HepG2 (cell line): ENCODE data around the gene PLCG2. TPM values are rescaled to one million over a fixed set of nuclear protein-coding genes. Genes with fewer than 3 reads are reported as not detected.

ENCODE experiments used
- ATAC-seq: fragments of 200-7000 bp; cut with Tn5 transposase; 3 replicates; pipeline ENCODE4 v1.9.1; 2020; ENCODE audit warnings: mild to moderate bottlenecking, moderate library complexity
- BruUV-seq: library from RNA; stranded (reverse); fragments of 400-500 nt; replicated peaks from 2 replicates; lab custom pipeline; 2021; lab: Mats Ljungman, UMichigan
- CTCF ChIA-PET: fragments of 300-600 bp; formaldehyde crosslinking; extraction: SDS; loops from one replicate; lab custom pipeline; 2021; ENCODE audit warnings: low total read pairs, inconsistent platforms, low intra/inter-chr PET ratio; lab: Yijun Ruan, JAX
- POLR2A ChIA-PET: fragments of 350-600 bp; sonication (Branson Sonifier 250); formaldehyde crosslinking; loops from one replicate; lab custom pipeline; 2020; ENCODE audit warnings: antibody characterized with exemption, inconsistent platforms; lab: Yijun Ruan, JAX
- DNase-seq: peaks from one replicate; pipeline ENCODE4 v3.0.0-alpha.2; 2015; ENCODE audit warnings: low spot score
- FAIRE-seq: peaks from 3 replicates; lab custom pipeline; 2011; peaks lifted over from hg19 to GRCh38; lab: Jason Lieb, UNC
- H2AFZ ChIP-seq: one replicate; pipeline ENCODE4 v1.6.1; 2011; ENCODE audit warnings: low read length, inconsistent platforms
- H3K27ac ChIP-seq: fragments of 300-600 bp; 3 replicates; pipeline ENCODE4 v1.8.0; 2011; ENCODE audit warnings: mixed run types, mild to moderate bottlenecking, mixed read lengths, low read length, inconsistent platforms; ENCODE audit not compliant: insufficient read depth; ENCODE audit errors: extremely low read length
- H3K27me3 ChIP-seq, 2 experiments: fragments of 200-600 bp in 1 of 2; 2 replicates in 1 of 2; 3 replicates in 1 of 2; pipeline versions ENCODE4 v1.6.0 to v1.8.0; 2011; ENCODE audit warnings: low read length in 2 of 2, mild to moderate bottlenecking in 2 of 2, moderate library complexity in 2 of 2, inconsistent platforms in 1 of 2; ENCODE audit not compliant: insufficient read depth in 2 of 2, control insufficient read depth in 1 of 2
- H3K36me3 ChIP-seq, 2 experiments: fragments of 200-600 bp in 1 of 2; replicated peaks in 1 of 2; 2 replicates in 1 of 2; 3 replicates in 1 of 2; pipeline versions ENCODE4 v1.5.1 to v1.8.0; 2011; ENCODE audit warnings: low read length in 2 of 2, inconsistent platforms in 1 of 2; ENCODE audit not compliant: insufficient read depth in 2 of 2, control insufficient read depth in 1 of 2
- H3K4me1 ChIP-seq: 2 replicates; pipeline ENCODE4 v1.5.1; 2012; ENCODE audit warnings: low read length, inconsistent platforms; ENCODE audit not compliant: insufficient read depth
- H3K4me2 ChIP-seq: 2 replicates; pipeline ENCODE4 v1.6.0; 2011; ENCODE audit warnings: low read depth, low read length, inconsistent platforms
- H3K4me3 ChIP-seq, 3 experiments: fragments of 200-600 bp in 1 of 3; sonication (generic), shearing (Covaris generic) in 1 of 3; replicated peaks in 1 of 3; 2 replicates each; pipeline ENCODE4 v1.5.1; 2011 to 2016; ENCODE audit warnings: low read length in 3 of 3, inconsistent platforms in 2 of 3, low read depth in 2 of 3, mild to moderate bottlenecking in 2 of 3, control low read depth in 1 of 3, mixed read lengths in 1 of 3; ENCODE audit not compliant: insufficient read depth in 1 of 3
- H3K79me2 ChIP-seq: one replicate; pipeline ENCODE4 v1.6.1; 2011; ENCODE audit warnings: low read length, inconsistent platforms; ENCODE audit not compliant: insufficient read depth
- H3K9ac ChIP-seq: 2 replicates; pipeline ENCODE4 v1.6.0; 2011; ENCODE audit warnings: mild to moderate bottlenecking, low read depth, low read length, inconsistent platforms; ENCODE audit not compliant: insufficient read depth
- H3K9me3 ChIP-seq: 2 replicates; pipeline ENCODE4 v1.5.1; 2012; ENCODE audit warnings: mild to moderate bottlenecking, low read length
- H4K20me1 ChIP-seq: 2 replicates; pipeline ENCODE4 v1.6.0; 2011; ENCODE audit warnings: inconsistent platforms, mild to moderate bottlenecking, low read length, moderate library complexity; ENCODE audit not compliant: insufficient read depth
- E2F2 ChIP-seq: sonication (generic); formaldehyde crosslinking; IDR thresholded peaks from 2 replicates; pipeline ENCODE4 v1.4.0; 2020; ENCODE audit warnings: missing genetic modification reagents, borderline replicate concordance
- FOXO1 ChIP-seq: sonication (generic); formaldehyde crosslinking; IDR thresholded peaks from 2 replicates; pipeline ENCODE4 v1.4.0; 2020; ENCODE audit warnings: missing genetic modification reagents
- GPN1 ChIP-seq: sonication (generic); formaldehyde crosslinking; IDR thresholded peaks from 2 replicates; pipeline ENCODE4 v1.5.1; 2020; ENCODE audit warnings: missing genetic modification reagents, borderline replicate concordance
- HNF4G ChIP-seq, 2 experiments: sonication (generic) in 1 of 2; formaldehyde crosslinking in 1 of 2; IDR thresholded peaks; 2 replicates each; pipeline versions ENCODE4 v1.4.0 to v1.6.1; 2011 to 2020; ENCODE audit warnings: borderline replicate concordance in 2 of 2, low read depth in 2 of 2, mild to moderate bottlenecking in 2 of 2, low read length in 1 of 2, missing genetic modification reagents in 1 of 2, moderate library complexity in 1 of 2
- IRX3 ChIP-seq: sonication (generic); formaldehyde crosslinking; IDR thresholded peaks from 2 replicates; pipeline ENCODE4 v1.8.1; 2023; ENCODE audit warnings: mild to moderate bottlenecking, low read depth, missing genetic modification reagents, borderline replicate concordance
- PBX3 ChIP-seq: sonication (generic); formaldehyde crosslinking; IDR thresholded peaks from 2 replicates; pipeline ENCODE4 v1.8.1; 2023; ENCODE audit warnings: missing genetic modification reagents, inconsistent platforms, borderline replicate concordance
- POLR2G ChIP-seq: fragments of 200-400 bp; formaldehyde crosslinking; IDR thresholded peaks from 2 replicates; pipeline ENCODE4 v1.6.1; 2018; ENCODE audit warnings: mild to moderate bottlenecking, low read depth, low read length, moderate library complexity
- ZNF17 ChIP-seq: sonication (generic); formaldehyde crosslinking; IDR thresholded peaks from 2 replicates; pipeline ENCODE4 v1.5.0; 2020; ENCODE audit warnings: mild to moderate bottlenecking, missing genetic modification reagents
- ZNF367 ChIP-seq: sonication (generic); formaldehyde crosslinking; IDR thresholded peaks from 2 replicates; pipeline ENCODE4 v1.4.0; 2020; ENCODE audit warnings: missing genetic modification reagents, borderline replicate concordance
- ZNF788 ChIP-seq: sonication (generic); formaldehyde crosslinking; IDR thresholded peaks from 2 replicates; pipeline ENCODE4 v1.5.0; 2020; ENCODE audit warnings: mild to moderate bottlenecking, missing genetic modification reagents, borderline replicate concordance
- WGBS: methylation state at CpG from one replicate; pipeline ENCODE4 v1.1.6; 2017; ENCODE audit warnings: low lambda C conversion rate; 5-methylcytosine and 5-hydroxymethylcytosine counted together
- in situ Hi-C: cut with HindIII; loops from 2 replicates; pipeline ENCODE4 v1.10.0; 2017; ENCODE audit warnings: low pct_unique_long_range_greater_than_20kb; ENCODE audit not compliant: extremely low pct_ligation_motif_present
- intact Hi-C: fragments of 100-400 bp; cut with micrococcal nuclease; formaldehyde crosslinking; loops from one replicate; pipeline ENCODE4 v1.10.0; 2022; ENCODE audit not compliant: unreplicated experiment
- polyA plus RNA-seq, 8 experiments: library from polyadenylated mRNA; depleted of rRNA in 3 of 8; stranded (reverse) in 7 of 8; unstranded in 1 of 8; fragments of >200 nt; fragmentation: Illumina TruSeq in 4 of 8; extraction: Trizol in 4 of 8; gene quantifications; 2 replicates each; pipeline versions ENCODE4 v1.2.1 to v1.2.3, GENCODE V29; 2011 to 2016; ENCODE audit warnings: low read depth in 4 of 8, missing spikeins in 1 of 8, mixed read lengths in 1 of 8; ENCODE audit not compliant: insufficient read depth in 1 of 8
- total RNA-seq, 5 experiments: library from RNA; depleted of rRNA; stranded (reverse); fragments of >200 nt; fragmentation: Illumina TruSeq; extraction: Trizol; gene quantifications; 2 replicates each; pipeline ENCODE4 v1.2.3, GENCODE V29; 2016; ENCODE audit warnings: low read depth in 1 of 5

PLCG2 gene
- total and polyA plus RNA-seq, 2 of the 13 experiments (the other 11 are each of a cell fraction or from before 2014, with no cell fraction given): 0.13 to 0.18 TPM

- no peak; the same call in 2 of the 3 replicates for ATAC-seq
- H3K4me2 ChIP-seq: no peak overlapping the region
- no peak for TF ChIP-seq ZNF788
- TF ChIP-seq ZNF17 (CRISPR knock-in tag): no peak
- no peak for TF ChIP-seq HNF4G (IDR thresholded peaks at IDR 0.05; ENCODE audit: borderline replicate concordance, low read depth, low read length)
- no peak for TF ChIP-seq HNF4G (CRISPR knock-in tag; IDR thresholded peaks at IDR 0.05; ENCODE audit: borderline replicate concordance, low read depth)
- no peak for TF ChIP-seq POLR2G
- no peak for TF ChIP-seq IRX3 (CRISPR knock-in tag)
- TF ChIP-seq GPN1: no peak
- no peak for TF ChIP-seq ZNF367 (CRISPR knock-in tag)
- no peak for TF ChIP-seq PBX3 (CRISPR knock-in tag)
- TF ChIP-seq E2F2 (CRISPR knock-in tag): no peak
- no peak for TF ChIP-seq FOXO1 (CRISPR knock-in tag)
These were observed 82.4 kb downstream of the PLCG2 start for GRCh38 chr16:81861503-81861902.

More at GRCh38 chr16:81861503-81861902, 82.4 kb downstream of the PLCG2 start:
- no peak for FAIRE-seq
- Histone ChIP-seq H3K27ac (no peak overlapping the region), H4K20me1 (no peaks in the 10 kb centered on the region), H3K4me1 (no peaks in the 10 kb centered on the region), H3K79me2 (no peaks in the 10 kb centered on the region), H3K9ac (no peak overlapping the region), H2AFZ (no peak overlapping the region), H3K27me3 (peaks cover 6 to 42% of the 10 kb centered on the region in 2 experiments; a peak in 4 of 5 replicates), H3K36me3 (no peaks in the 10 kb centered on the region), H3K4me3 (no peak overlapping the region), H3K9me3 (no peaks in the 10 kb centered on the region)
- in situ Hi-C loops (no loop called here), intact Hi-C loops (no loop called here)
- ChIA-PET CTCF (no interaction called here), POLR2A (no interaction called here)
- WGBS: 36% methylated on average over 10 of the region's 10 CpGs
- DNase-seq: no peak
- BruUV-seq: no TSS peak
